DND-41 (cell line): ENCODE data around the gene LRRC27.

Source experiments
- CTCF ChIP-seq: IDR thresholded peaks from 2 replicates; pipeline ENCODE4 v1.5.1; 2012; ENCODE audit warnings: borderline replicate concordance, low read length, moderate library complexity, mild to moderate bottlenecking; ENCODE audit not compliant: poor library complexity, severe bottlenecking; ENCODE audit errors: extremely low read depth
- EZH2 ChIP-seq: IDR thresholded peaks from 3 replicates; pipeline ENCODE4 v1.6.1; 2012; ENCODE audit warnings: borderline replicate concordance, low read depth, mild to moderate bottlenecking, moderate library complexity, low read length, inconsistent platforms; ENCODE audit not compliant: severe bottlenecking

GRCh38 chr10:132350391-132350790 lies 18.4 kb downstream of the LRRC27 start:
- TF ChIP-seq CTCF = no peak
- no peak for TF ChIP-seq EZH2
